ENCODE measurements around the gene RAB10.
"Not testable (repeated sequence)": the region's sequence is repeated elsewhere in the genome, so short reads cannot be mapped to it uniquely, and the experiment has no call there.

Gene RAB10

DNA sequence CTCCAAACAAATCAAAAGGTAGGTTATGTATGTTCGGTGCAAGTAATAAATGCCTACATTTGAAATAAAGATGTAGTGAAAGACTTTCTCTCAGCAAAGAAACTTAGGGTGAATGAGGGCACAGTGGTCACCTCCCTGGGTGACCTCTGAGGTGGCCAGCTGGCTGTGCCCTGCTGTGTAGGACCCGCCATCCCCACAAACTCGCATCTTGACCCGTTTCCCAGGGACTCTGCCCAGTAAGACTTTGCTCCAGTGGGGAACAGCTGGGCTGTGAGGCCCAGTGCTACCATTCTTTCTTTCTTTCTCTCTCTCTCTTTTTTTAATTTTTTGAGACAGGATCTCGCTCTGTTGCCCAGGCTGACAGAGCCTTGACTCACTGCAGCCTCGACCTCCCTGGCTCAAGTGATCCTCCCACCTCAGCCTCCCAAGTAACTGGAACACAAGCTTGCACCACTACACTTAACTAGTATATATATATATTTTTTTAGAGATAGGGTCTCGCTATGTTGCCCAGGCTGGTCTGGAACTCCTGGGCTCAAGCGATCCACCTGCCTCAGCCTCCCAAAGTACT lies 130.8 kb downstream of the RAB10 start:
- DNase-seq = no peak

DNA sequence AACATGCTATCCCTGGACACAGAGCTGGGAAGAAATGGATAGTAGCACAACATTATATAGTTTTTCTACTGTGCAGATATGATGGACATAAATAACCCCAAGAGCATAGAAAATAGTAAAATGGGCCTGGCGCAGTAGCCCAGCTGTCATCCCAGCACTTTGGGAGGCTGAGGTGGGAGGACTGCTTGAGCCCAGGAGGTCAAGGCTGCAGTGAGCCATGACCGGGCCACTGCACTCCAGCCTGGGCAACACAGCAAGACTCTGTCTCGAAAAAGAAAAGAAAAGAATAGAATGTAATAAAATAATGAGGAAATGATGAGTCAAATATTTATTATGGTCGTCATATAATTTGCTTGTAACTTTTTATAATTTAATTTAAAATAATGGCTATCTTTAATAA lies 131.5 kb downstream of the RAB10 start:
- no peak for DNase-seq

DNA sequence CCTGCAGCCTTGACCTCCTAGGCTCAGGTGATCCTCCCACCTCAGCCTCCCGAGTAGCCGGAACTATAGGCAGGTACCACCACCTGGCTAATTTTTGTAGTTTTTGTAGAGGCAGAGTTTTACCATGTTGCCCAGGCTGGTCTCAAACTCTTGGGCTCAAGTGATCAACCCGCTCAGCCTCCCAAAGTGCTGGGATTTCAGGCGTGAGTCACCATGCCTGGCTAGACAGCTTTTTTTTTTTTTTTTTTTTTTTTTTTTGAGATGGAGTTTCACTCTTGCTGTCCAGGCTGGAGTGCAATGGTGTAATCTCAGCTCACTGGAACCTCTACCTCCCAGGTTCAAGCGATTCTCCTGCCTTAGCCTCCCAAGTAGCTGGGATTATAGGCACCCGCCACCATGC lies 132.7 kb downstream of the RAB10 start:
- DNase-seq = not testable (repeated sequence)

DNA sequence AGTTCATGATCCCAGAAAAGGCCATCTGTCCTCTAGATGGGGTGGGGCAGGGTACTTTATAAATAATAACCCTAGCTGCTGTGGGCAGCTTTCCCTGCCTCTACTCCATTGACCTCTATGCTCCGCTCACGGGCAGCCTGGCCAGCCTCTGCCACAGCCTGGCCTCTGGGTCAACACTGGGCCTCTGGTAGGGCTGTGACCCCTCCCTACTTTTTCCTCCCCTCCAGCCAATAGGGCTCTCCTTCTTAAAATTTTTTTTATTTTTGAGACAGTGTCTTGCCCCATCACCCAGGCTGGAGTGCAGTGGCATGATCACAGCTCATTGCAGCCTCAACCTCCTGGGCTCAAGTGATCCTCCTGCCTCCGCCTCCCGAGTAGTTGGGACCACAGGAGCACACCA lies 134.9 kb downstream of the RAB10 start:
- DNase-seq = no peak

DNA sequence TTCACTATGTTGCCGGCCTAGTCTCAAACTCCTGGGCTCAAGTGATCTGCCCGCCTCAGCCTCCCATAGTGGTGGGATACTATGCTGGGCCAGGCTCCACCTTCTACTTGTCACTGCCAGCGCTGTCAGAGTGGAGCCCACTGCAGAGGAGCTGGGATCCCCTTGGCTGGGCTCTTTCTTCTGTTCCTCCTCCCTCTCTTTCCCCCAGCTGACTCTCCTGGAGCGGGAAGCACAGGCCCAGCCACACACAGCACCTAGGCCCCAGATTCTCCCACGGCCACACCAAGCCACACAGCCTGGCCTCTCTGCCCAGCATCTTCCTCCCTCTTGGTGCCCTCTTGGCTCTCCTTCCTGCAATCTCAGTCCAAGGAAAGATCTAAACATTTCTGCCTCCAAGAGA lies 135.3 kb downstream of the RAB10 start:
- no peak for DNase-seq

DNA sequence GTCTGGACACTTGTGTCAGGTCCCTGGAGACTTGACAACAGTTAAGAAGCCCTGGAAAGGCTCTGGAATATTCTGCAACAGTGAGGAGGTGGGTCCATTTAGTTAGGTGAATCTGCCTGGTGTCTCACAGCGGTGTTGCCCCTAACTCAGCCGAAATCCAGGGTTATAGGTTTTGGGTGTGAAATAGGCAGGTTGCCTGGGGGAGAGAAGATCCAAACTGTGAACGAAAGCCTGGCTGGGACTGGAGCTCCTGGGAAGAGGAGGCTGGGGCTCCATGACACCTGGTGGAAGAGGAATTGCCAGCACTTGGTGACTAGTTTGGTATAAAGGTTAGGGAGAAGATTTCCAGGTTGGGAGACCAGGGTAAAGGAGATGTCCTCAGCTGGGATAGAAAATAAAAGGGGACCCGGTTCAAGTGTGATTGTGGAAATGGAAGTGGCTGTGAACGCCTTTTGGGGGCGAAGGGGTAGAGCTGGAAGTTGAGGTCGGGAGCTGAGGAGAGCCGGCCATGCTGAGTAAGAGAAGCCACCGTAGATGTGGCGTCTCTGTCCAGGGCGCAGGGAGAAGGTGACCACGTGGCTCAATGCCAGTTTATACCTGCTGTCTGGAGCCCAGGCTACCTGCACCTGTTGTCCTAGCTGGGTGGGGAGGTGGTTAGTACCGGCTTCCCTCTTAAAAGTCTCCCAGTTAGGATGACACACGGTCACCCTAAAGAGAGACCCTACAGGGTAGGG lies 136.0 kb downstream of the RAB10 start:
- no peak for DNase-seq

DNA sequence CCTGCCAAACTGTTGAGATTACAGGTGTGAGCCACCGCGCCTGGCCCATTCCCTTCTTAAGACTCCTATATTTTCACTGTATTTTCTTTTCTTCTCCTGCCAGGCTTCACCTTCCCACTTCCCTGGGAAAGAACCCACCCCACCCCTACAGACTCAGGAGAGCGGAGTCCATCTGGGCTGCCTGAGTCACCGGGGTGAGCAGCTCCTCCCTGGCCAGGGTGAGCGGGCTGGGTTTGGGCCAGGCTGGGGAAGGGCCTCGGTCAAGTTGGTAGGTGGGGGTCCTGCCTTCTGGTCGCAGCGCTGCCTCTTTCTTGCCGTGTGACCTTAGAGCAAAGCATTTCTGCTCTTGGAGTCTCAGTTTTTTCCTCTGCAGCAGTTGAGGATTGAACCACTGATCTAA lies 136.9 kb downstream of the RAB10 start:
- no peak for DNase-seq

DNA sequence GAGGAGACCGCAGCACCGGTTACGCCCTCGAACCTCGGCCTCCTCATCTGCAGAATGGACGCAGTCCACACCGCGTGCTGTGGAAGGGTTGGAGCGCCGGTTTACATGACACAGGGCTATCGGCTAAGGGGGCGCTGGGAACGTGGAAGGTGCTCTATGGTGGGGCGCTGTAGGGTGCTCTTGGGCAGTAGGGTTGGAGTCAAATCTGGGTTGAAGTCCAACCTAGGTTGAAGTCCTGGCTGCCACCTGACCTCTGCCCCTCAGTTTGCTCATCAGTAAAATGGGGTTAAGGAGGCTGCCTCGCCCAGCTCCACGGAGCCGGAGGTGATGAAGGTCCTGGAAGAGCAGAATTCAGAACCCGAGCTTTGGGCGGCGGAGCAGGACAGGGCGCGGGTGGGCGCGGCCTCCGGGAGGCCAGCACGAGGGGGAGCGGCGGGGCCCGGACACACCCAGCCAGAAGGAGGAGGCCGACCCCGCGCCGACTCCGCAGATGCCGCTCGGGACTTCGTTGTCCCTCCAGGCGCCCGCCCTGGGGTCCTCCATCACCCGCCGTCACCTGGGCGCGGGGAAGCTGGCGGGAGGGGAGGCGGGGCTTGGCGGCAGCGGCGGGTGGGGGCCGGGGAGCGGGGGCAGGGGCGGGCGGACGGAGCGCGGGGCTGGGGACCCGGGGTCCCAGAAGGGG lies 138.4 kb downstream of the RAB10 start:
- DNase-seq = peak in 1 of 3 experiments; percentile 35

DNA sequence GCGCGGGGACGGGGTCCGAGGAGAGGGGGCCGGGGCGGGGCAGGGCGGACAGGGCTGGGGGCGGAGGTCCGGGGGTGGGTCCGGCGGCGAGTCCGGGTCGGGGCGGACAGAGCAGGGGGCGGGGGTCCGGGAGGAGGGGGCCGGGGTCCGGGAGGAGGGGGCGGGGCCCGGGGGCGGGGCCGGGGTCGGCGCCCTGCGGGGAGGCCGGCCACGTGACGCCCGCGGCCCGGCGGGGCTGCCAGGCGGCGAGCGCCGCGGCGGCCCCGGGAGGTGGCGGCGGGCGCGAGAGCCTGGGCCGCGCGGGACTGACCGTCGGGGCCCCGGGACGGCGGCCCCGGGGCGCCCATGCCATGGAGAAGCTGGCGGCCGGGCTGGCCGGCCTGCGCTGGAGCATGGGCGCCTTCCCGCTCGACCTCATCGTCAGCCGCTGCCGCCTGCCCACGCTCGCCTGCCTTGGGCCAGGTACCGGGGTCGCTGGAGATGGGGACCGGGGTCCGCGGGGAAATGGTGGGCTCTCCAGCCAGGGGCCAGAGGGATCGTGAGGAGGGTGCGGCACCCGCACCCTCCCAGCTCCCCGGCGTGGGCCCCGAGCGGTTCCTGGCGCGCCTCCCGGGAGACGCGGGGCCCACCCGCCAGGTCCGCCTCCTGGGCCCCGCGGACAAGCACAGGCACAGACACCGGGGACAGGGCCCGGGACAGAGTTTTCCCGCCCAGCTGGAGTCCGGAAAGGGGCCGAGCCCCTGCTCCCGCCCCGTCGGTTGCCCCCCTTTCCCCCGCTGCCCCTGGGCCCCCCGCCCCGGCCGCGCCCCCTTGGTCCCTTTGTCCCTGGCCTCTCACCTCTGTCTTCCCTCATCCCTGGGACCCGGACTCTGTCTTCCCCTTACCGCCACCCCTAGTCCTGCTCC lies 139.2 kb downstream of the RAB10 start, which contains the start of gene GAREM2:
TSS of gene GAREM2 (plus strand) at position 218 of the 905 bp plus-strand sequence. CDS start at position 351, 133 bp downstream.
- peak in 2 of 3 experiments; percentile 44 to 63 for DNase-seq

DNA sequence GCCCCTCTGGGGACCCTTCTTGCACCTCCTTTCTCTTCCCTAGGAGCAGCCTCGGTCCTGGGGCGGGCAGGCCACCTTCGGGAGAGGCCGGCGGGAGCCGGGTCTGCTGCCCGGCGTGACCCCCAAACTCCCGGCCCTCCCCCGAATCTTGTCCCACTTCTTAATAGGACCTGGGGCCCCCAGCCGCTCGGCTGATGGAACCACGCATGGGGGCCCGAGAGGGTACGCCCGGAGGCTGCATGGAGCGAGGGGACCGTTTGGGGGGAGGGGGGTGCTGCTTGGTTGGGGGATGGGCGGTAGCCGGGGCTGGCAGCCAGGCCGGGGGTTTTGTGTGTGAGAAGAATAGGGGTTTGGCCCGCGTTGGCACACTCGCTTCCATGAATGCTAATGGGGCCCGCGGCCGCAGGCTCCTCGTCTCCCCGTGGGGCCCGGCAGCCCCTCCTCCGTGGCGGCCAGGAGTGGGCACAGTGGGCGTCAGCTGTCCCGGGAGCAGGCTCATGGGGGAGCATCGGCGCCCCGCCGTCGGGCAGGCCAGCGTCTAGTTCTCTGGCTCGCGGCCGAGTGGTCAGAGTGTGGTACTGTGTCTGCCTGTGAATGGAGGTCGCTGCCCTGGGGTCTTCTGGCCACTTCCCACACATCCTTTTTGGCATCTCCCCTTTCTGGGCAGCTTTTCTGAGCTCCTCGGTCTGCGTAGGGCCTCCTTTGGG lies 140.0 kb downstream of the RAB10 start:
- peak in 2 of 3 experiments; percentile 48 to 53 for DNase-seq

DNA sequence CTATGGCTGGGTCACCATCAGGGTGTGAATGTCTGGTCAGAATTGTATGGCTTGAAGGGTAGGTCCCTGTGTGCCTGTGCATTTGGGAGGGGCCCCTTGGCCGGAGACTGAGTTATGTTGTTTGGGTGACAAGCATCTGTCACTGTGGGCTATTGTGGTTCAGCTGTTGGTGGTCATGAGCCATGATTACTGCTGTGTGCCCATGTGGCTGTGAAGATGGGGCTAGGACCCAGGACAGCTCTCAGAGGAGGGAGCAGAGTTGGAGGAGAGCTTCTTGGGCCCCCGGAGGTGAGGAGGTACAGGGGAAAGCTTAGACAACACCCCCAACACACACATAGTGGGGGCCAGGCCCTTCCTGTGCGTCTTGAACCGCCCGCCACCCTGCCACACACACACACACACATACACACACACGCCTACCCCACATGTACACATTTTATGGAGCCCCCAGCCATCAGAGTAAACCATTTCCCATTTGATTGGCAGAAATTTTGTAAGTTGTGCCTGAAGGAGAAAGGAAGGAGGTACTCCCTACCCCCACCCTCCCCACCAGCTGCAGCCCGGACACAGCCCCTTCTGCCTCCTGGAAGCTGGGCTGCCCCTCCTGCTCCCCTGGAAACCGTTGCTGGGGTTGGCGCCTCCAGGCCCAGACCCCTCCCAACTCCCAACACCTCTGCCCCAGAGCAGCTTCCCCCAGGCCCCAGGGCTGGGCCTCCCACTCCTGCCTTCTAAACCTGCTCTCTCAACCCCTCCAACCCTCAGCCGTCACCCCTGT lies 141.0 kb downstream of the RAB10 start:
- DNase-seq = no peak

DNA sequence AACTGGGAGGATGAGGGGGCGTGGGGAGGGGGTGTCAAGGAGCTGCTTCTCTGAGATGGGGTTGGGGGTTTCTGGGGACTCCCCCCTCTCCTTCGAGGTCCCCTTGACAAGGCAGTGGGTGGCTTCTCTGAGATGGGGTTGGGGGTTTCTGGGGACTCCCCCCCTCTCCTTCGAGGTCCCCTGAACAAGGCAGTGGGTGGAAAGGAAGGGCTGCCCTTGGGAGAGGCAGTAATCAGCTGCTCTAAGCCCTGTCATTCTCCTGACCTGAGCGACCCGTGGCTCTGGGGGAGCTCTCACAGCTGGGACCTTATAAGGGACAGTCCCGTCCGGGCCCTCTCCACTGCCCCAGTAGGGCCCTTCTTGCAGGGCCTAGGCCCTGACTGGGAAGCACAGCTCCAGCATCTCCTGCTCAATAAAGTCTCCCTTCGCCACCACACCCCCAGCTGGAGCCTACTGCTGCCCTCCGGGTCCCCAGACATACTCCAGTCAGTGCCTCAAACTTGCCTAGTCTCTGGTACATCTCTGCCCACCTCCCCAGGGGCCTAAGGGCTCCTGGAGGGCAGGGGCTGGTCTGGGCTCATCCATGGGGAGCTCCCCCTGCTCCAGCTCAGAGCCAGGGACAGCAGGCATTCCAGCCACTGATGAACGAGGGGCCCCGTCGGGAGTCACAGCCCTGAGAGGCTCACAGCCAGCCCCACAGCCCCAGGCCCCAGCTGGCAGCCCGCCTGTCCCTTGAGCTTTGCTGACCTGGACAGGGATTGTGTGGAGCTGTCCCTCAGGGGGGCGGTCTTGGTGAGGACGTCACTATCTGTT lies 141.8 kb downstream of the RAB10 start:
- no peak for DNase-seq

DNA sequence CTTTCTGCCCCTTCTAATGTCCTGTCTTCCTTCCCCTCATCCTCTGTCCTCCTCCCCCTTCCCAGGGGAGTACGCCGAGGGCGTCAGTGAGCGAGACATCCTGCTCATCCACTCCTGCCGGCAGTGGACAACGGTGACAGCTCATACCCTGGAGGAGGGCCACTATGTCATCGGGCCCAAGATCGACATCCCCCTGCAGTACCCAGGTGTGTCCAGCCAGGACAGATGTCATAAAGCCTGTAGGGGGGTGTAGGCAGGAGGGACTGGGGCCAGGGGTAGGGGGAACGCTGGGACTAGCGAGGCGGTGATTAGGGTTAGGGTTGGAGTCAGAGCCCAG lies 142.4 kb downstream of the RAB10 start:
- DNase-seq = no peak

DNA sequence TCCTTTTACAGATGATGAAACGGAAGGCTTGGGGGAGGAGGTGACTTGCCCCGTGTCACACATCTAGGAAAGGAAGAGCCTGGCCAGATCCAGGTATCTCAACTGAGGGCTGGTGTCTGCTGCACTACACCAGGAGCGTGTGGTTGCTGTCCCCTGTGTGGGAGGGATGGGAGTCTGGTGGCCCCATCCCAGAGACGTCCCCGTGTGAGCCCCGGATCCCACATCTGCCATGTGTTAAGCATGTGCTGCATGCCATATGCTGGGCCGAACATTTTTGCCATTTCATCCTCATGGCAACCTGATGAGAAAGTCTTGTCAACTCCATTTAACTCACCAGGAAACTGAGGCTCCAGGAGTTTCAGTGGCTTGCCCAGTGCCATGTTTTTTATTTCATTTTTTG lies 143.2 kb downstream of the RAB10 start:
- DNase-seq = no peak

DNA sequence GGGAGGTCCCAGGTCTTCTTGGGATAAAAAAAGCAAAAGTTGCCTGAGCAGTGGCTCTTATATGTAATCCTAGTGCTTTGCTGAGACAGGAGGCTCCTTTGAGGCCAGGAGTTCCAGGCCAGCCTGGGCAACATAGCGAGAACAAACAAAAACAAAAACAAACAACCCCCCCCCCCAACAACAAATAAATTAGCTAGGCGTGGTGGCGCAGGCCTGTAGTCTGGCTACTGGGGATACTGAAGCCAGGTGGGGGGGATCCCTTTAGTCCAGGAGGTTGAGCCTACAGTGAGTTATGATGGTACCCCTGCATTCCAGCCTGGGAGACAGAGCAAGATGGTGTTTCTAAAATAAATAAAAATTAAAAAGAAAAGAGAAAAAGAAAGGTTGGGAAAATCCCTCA lies 144.4 kb downstream of the RAB10 start:
- DNase-seq = no peak

DNA sequence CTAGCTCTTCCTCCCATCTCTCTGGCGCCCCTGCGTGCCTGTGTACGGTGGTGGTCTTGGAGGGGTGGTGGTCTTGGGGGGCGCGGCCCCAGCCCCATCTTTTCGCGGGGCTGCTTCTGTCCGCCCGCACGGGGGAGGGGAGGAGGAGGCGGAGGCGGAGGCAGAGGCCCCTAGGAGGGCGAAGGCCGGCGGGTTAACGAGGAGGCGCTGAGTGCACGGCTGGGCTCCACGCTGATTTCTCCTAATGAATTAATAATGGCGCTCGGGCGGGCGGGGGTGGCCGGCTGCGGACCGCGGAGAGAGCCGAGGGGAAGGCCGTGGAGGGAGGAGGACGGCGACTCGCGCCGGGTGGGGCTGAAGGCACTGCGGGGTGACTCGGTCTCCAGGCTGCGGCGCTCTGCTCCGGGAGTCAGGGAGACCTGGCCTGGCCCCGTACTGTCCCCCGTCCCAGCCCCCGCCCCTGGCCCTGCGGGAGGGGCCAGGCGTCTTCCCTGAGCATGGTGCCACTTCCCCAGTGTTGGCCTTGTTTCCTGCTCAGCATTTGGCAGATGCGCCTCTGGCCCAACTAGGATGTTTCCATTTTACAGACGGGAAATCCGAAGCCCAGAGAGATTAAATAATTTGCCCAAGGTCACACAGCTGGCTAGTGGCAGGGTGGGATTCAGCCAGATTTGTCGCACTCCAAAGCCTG lies 145.0 kb downstream of the RAB10 start:
- DNase-seq = peak in 2 of 3 experiments; percentile 49 to 51

DNA sequence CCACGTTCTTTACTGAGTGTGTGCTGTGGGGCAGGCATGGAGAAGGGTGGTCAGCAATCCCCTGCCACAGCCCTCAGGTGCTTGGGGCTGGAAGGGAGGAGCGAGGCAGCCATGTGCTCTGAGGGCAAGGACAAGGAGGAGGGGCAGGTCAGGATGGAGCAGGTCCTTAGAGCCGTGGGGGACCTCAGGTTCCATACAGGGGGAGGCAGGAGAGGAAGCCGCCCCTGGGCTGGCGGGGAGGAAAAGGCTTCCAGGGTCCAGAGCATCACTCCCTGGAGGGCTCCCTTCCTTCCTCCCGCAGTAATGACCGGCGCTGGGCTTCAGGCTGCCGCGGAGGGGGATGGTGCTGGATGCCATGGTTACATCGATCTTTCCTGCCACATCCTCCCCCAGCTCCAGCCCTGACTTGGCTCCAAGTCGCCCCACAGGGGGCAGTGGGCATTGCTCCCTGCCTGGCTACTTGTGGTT lies 145.6 kb downstream of the RAB10 start:
- peak in 2 of 3 experiments; percentile 43 to 60 for DNase-seq

DNA sequence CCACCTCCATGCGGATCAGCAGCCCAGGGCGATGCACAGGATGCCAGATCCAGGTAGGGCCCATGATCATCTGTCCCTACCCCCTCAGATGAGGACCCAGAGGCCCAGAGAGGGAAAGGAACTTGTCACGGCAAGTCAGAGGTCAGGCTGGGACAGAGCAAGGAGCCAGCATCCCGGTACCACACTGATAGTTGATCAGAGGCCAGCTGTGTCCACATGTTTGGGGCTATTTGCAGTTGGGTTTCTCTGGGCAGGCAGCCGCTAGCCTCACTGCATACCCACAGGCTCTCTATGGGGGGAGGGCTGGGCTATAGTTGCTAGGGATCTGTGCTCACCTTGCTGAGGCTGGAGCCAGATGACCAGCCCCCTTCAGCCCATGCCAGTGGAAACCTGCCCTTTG lies 148.6 kb downstream of the RAB10 start:
- no peak for DNase-seq

DNA sequence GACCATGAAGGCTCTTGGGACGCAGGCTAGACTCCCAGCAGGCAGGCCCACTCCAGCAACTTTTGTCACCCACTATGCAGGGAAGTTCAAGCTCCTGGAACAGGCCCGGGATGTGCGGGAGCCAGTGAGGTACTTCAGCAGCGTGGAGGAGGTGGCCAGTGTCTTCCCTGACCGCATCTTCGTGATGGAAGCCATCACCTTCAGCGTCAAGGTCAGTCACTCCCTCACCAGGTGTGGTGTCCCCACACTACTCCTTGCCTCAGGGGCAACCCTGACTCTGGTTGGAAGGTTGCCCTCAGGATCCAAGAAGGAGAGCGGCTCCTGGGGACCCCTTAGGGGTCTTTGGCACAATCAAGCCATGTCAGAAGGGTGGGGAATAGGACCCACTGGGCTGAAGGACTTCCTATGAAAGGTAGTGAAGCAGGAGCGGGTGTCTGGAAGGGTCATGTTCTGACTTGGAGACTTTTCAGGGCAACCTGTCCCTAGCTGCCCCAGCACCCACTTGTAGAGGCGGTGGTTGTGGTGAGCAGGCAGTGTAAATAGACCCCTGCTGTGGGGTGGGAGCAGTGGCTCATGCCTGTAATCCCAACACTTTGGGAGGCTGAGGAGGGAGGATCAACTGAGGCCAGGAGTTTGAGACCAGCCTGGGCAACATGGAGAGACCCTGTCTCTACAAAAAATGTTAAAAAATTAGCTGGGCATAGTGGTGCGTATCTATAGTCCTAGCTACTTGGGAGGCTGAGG lies 149.2 kb downstream of the RAB10 start:
- DNase-seq = no peak

Data from NCI-H1417 (cell line).